HG03060 (cell line): ENCODE measurements around the gene C1orf174.

Experiments
- ATAC-seq: cut with Tn5 transposase; IDR thresholded peaks from one replicate; pipeline ENCODE4 v1.9.1; 2021; ENCODE audit warnings: low read depth, moderate number of reproducible peaks; ENCODE audit not compliant: unreplicated experiment

The C1orf174 gene

GRCh38 chr1:3898475-3898735 lies 1.7 kb downstream of the C1orf174 start:
- ATAC-seq = no peak

GRCh38 chr1:3896396-3897000 lies 3.6 kb downstream of the C1orf174 start:
- ATAC-seq = no peak

DNA sequence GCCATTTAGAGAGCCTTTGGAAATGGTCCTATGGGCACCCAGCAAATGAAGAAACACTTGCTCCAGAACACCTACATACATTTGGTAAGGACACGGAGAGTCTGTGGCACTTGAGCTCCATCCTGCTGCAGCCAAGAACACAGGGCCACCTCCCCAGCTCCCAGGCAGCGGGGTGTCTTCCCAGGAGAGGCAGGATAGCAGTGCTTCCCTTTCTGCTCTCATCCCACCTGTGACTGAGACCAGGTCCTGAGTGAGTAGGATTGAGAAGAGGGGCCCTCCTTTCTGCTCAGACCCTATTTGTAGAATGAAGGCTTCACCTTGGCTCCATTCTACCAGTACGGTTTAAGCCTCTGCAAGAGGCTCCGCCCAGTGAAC lies 4.1 kb downstream of the C1orf174 start:
- ATAC-seq = no peak

DNA sequence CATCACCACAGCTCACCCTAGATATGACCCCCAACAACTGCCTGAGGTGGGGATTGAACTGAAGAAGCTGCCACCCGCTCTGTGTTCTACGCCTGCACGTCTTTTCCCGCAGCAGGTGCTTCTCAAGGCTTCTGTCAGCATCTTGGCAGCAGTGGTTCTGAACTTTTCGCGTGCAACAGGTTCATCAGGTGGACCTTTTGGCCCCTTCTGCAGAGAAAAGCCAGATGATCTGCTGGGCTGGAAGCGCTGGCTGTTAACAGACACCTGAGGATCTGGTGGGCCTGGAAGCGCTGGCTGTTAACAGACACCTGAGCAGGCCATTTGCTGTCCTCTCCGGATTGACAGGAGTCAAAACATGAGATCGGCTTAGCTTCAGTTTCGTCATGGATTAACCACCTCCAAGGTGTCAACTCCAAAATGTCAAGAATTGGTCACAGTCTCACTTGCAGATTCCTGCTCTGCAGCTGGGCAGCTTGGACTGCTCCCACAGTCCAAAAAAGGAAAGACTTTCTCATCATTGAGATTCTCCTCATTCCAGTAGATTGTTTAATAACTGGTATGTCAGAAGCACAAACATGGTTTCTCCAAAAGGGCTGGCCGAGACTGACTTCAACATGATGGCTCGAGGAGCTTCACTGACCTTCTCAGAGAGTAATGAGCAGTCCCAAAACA lies 4.7 kb downstream of the C1orf174 start:
- ATAC-seq = no peak

GRCh38 chr1:3894626-3895278 lies 5.3 kb downstream of the C1orf174 start:
- ATAC-seq = no peak

DNA sequence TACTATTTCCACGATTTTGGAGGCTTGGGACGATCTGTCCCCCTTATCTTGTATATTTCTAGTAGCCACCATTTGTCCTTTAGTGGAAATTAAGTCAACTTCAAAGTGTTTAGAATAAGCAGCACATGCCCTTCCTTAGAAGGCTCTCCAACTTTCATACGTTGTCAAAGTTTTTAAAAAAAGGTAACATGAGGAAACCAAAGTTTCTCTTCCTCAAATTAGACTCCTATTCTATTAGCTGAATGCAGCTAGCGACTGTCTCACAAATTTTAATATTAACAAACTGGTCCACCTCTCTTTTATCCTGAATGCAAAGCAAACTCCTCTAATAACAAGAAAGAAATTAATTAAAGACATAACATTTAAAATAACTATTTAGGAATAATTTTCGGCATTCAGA lies 6.9 kb downstream of the C1orf174 start:
- ATAC-seq = no peak

DNA sequence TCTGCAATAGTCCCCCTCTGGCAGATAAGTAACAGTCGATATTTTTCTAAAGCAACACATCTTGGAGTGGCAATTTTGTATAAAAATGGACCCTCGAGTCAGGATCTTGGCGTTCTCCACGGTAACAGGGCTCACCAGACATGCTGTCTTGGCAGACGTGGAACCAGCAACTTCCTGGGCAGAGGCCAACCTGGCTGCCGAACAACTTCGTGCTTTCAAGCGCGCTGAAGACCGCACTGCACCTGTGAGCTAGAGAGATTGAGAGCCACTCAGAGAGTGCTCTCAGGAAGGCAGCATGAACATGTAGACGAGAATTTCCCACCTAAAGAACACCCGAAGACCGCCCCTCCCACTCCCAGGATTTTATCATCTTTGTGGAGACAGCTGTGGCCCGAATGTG lies 7.3 kb downstream of the C1orf174 start:
- ATAC-seq = no peak

DNA sequence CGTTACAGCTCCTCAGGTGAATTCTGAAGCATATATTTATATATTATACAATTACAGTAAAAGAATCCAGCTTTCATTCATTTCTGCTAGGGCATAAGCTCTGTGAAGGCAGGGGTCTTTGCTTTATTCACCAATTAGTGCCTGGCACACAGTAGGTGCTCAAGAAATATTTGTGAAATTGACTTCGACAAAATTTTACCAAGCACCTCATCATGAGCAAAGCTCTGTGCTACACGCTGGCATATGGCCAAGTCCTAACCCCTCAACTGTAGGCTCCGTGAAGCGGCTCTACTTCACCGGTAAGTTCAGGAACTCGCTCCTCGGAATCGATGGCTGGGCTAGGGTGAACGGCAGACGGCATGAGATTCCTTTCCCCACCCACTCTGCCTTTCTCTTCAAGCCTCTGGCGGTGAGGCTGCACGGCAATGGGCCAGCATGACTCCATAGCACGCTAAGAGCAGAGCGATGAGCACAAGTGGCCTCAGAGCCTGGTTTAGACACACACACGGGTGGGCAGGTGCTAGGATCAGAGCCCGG lies 8.7 kb downstream of the C1orf174 start:
- ATAC-seq = no peak

GRCh38 chr1:3890389-3891328 lies 9.4 kb downstream of the C1orf174 start:
- no peak for ATAC-seq

DNA sequence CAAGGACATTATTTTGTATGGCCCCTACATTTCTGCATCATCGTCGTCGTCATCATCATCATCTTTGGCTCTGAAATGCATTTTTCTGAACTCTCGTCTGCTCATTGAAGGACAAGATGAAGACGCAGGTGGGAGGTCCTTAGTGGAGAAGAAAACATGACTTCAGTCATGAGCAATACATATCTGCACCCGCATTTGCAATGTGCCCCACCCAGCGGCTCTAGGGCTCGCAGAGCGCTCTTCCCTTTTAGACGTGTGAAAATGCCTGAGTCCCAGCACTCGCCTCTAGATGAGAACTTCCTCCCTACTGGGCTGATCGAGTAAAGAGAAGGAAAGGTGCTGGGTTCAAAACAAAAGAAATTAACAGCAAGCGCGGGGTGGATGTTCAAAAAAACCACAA lies 10.1 kb downstream of the C1orf174 start:
- no peak for ATAC-seq

- no peak for ATAC-seq
These were observed 11.8 kb downstream of the C1orf174 start for GRCh38 chr1:3888301-3888700.

DNA sequence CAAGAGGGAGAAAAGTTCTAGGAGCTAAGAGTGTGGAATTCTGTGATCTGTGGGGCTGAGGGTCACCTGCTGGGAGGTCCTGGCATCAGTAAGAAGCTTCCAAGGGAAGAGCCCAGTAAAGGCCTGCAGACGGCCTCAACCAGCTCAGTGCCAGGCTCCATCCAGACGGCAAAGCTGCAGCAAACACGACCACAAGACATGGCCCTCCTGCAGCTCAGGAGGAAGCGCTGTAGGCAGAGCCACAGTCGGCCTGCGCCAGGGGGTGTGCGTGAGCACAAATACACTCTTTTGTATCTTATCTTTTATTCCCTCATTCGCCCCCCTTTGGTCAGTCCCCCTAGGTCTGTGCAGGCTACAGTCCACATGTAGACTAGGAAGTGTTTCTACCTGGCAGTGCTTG lies 13.4 kb downstream of the C1orf174 start:
- ATAC-seq = no peak

DNA sequence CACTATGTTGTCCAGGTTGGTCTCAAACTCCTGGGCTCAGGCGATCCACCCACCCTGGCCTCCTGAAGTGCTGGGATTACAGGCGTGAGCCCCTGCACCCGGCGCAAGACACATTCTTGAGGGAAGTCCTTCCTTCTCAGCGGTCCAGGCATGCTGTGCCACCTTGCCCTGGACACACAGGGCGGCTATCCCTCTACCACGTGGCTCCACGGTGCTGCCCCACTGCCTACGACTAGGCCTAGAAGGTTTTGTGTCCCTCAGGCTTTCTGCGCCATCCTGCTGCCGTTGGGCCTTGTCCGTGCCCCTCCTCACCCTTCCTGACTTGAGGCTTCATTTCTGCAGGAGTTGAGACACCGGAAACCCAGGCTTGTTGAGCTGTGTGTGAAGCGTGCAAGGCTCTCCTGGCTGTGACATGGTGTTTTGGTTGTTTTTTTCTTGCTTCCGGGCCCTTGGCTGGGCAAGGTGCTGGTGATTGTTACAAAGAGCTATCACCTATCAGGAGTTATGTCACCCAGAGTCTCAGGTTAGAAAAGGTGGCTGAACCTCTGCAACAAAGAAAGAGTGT lies 13.9 kb downstream of the C1orf174 start:
- ATAC-seq = no peak

DNA sequence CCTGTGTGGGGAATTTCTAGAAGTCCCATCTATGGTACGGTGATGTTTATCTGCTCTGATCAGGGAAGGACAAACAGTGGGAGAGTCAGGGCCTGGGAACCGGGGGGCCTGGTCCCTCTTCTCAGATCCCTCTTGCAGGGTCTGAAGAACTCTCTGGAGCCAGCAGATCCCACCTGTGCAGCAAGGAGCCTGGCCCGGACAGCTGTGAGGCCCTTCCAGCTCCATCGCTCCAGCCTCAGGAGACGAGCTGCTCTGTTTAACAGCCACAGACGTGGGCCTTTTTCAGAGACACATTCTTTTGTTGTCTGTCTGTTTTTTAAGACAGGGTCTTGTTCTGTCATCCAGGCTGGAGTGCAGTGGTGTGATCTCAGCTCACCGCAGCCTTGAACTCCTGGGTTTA lies 14.5 kb downstream of the C1orf174 start:
- no peak for ATAC-seq

DNA sequence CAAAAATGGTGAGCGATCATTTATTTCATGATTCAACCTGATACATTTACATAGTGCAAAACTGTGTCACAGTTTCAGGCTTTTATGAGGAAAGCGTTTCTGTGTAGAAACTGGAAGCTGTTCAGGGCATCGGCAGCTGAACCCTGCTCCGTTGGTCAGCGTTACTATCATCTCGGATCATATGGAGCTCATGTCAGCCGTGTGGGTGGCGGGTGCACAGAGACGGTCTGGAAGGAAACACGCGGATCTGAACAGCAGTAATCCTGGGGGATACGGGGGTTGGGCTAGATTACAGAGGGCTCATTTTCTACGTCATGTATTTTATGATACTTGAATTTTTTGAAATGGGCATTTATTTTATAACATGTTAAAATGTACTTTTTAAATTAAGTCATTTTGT lies 15.1 kb downstream of the C1orf174 start:
- ATAC-seq = no peak

GRCh38 chr1:3883194-3883925 lies 16.7 kb downstream of the C1orf174 start:
- no peak for ATAC-seq

DNA sequence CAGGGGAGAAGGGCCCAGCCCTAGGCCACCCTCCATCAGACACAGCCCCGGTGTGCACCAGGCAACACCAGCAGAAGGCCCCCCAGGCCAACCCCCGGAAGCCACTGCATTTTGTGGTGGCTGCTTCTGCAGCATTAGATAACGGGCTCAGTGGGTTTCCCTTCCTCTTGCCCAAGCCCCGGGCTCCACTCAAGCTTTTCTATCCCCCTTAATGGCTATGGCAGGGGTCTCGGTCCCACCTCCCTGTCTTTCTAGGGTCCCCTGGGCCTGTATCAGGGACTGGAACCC lies 18.9 kb downstream of the C1orf174 start:
- ATAC-seq = no peak

GRCh38 chr1:3880429-3881192 lies 19.5 kb downstream of the C1orf174 start:
- no peak for ATAC-seq

DNA sequence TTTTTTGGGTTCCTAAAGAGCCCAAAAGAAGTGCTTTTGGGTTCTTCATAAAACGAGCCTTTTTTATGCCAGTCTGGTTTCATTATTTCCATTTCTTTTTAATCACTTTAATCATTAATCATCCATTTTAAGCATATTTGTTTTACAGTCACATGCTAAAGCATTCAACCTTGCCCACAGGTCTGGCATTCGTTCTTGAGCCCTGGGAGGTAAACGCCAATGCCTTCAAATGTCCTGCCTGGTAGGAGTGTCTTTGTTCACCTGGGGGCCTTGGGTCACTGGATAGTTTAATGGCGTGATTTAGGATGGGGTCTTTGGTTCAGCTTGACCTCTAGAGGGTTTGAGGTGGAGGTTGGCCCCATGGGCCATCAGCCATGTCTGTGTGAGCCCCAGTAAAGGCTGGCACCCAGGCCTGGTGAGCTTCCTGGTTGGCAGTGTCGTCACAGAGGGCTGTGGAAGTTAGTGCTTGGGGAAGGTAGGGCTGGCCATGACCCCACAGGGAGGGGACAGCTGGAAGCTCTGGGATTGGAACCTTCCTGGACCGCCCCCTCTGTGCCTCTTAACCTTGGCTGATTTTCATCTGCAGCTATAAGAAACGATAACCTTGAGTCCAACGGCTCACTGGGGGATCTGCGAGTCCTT lies 20.2 kb downstream of the C1orf174 start:
- ATAC-seq = no peak
